T-helper 2 cell treated with Interferon-gamma antibody and Interleukin-4, amounts not matched to agents 100 ng/mL and 5 ng/mL, for 36 hours (primary cell): ENCODE measurements around the gene MICU1. TPM values are rescaled to one million over a fixed set of nuclear protein-coding genes. Genes with fewer than 3 reads are reported as not detected.
"Not testable (repeated sequence)": the region's sequence is repeated elsewhere in the genome, so short reads cannot be mapped to it uniquely, and the experiment has no call there.

Experiments used
- intact Hi-C: fragments of 100-400 bp; cut with micrococcal nuclease; formaldehyde crosslinking; loops from one replicate; pipeline ENCODE4 v1.15.1; 2023
- total RNA-seq: library from RNA; stranded (reverse); gene quantifications from 2 replicates; pipeline ENCODE4 v1.2.3, GENCODE V29; 2022

Gene MICU1
- total RNA-seq, 1 donor from 2014 or later, result 30.5 TPM

DNA sequence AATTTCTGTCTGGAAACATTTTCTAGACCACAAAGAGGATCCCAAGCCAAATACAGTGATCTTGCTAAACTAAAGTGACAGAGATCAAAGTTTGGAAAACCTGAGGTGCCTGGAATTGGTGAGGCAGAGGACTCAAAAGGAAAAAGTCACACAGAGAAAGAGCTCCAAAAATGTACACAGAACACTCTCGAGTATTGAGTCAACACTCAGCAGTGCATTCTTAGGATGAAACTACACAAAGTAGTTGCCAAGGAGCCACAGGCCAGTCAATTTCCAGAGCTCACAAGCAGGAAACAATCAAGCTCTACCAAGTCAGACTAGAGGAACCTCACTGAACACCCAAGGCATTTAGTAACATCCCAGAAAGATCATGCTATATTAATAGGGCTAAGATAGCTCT lies 61.3 kb downstream of the MICU1 start:
- intact Hi-C loops, result no loop called here

DNA sequence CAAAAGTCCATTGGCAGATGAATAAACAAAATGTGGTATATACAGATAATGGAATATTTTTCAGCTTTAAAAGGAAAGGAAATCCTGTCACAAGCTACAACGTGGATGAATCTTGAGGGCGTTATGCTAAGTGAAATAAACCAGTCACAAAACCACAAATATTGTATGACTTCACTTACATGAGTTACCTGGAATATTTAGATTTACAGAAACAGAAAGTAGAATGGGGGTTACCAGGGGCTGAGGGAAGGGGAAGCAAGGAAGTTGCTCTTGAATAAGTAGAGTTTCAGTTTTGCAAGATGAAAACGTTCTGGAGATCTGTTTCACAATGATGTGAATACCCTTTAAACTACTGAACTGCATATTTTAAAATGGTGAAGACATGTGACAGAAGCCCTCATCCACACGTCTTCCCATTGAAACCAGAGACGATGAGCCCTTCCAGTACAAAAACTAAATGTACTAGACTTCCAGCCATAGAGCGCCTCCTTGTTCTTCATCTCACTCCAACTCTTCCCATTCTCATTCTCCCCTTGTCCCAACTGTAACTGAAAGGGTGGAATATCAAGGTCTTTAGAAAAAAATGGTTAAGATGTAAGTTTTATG lies 62.4 kb downstream of the MICU1 start:
- intact Hi-C loops, result loop anchor here (2.0 kb wide), 1 partner anchor 63 kb away; the partner anchor contains the start of gene MICU1

DNA sequence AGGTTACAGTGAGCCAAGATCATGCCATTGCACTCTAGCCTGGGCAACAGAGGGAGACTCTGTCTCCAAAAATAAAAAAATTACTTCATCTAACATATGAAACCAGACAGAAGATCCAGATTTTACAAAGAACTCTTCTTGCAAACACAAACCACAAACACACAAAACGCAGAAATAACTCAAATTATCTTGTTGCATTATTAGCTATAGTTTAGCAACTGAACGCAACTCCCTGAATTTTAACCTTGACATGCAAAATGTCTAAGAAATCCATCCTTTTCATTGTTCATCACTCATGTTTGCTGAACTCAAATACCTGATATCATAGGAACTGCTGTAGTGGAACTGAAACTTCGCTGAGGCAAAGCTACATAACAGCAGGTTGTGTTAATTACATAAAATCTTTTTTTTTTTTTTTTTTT lies 64.1 kb downstream of the MICU1 start:
- intact Hi-C loops, result loop anchor here (1.0 to 2.0 kb wide), 2 partner anchors 65 to 206 kb away; partner anchors contain the start of gene MICU1

- intact Hi-C loops, result no loop called here
Observed at GRCh38 chr10:72557362-72557761, 68.5 kb downstream of the MICU1 start.

DNA sequence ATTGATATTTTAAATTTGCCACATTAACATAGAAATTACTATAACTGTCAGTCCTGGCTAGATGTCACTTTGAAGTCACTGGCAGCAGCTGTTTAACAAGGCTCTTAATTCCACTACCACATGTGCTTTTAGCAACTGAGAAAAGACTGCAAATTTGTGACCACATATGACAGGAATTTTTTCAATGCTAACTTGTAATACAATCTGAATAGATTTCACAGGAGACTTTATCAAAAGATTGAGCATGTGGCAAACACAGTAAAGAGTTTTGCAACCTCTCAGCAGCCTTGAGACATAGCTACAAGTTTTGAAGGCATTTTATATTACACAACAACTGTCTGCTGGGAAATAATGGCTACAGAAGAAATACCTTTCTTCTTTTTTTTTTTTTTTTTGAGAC lies 73.0 kb downstream of the MICU1 start:
- intact Hi-C loops, result no loop called here

- intact Hi-C loops, result no loop called here
Observed at GRCh38 chr10:72550239-72550638, 75.6 kb downstream of the MICU1 start.

DNA sequence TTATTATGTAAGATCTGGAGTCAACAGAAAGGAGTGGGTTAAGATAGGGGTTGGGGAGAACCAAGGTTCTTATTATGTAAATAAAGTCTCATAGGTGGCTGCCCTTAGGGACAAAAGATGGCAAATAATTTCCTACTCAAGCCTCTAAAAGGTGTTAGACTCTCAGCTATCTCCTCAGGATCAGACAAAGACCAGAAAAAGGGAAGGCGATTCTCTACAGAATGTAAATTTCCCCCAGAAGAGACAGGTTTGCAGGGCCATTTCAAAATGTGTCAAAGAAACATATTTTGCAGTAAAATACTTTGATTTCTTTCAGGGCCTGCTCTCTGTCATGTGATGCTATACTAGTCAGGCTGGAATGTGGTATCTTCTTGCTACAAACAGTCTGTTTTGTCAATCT lies 80.3 kb downstream of the MICU1 start:
- intact Hi-C loops, result no loop called here

GRCh38 chr10:72543855-72544254 lies 82.0 kb downstream of the MICU1 start:
- intact Hi-C loops, result not testable (repeated sequence)

DNA sequence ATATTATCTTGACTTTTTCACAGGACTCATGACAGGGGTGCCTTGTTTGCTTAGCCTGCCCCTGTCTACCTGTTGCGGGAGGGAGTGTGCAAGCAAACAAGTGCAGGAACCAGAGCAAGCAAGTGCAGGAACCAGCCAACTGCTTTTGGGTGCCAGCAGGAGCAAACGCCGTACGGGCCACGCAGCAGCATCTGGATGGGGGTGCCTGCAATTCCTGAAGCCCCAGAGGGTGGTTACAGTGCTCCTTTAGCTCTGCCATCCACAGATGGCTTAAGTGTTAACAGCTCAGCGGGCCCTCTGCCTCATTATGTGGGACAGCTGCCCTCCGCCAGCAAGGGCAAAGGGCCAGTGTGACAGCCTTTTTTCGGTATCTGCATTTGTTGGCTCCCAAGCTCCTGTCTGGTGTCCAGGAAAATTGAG lies 83.5 kb downstream of the MICU1 start:
- intact Hi-C loops, result no loop called here

- intact Hi-C loops, result no loop called here
Observed at GRCh38 chr10:72541337-72541736, 84.5 kb downstream of the MICU1 start.

DNA sequence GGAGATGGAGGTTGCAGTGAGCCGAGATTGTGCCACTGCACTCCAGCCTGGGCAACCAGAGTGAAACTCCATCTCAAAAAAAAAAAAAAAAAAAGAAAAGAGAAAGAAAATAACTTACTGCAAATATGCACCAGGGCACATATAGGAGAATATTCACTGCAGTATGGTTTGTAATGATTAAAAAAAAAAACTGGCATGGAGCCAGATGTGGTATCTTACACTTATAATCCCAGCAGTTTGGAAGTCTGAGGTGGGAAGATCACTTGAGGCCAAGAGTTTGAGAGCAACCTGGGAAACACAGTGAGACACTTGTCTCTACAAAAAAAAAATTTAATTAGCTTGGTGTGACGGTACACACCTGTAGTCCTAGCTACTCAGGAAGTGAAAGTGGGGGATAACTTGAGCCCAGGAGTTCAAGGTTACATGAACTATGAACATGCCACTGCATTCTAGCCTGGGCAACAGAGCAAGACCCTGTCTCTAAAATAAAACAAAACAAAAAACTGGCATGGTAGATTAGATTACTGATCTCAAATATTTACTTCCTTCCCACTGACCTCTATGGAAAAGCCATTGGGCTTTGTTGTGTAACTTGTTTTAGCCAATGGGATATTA lies 85.6 kb downstream of the MICU1 start:
- intact Hi-C loops, result no loop called here

- intact Hi-C loops, result no loop called here
Observed at GRCh38 chr10:72539137-72539536, 86.7 kb downstream of the MICU1 start.

DNA sequence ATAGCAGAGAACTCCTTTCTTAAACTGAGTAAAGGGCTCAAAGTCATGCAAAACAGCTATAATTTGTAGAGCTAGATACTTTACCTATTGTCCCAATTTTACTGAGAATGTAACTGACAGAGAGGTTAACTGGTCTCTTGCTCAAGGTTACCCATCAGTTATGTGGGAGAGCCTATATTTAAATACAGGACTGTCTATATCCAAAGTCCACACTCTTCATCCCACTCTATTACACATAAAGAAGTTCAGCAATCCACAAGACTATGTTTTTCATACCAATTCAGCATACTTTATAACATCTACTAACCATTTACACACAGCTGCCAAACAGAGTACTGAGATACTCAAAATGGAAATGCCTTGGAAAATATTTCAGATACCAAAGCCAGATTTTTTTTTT lies 100.2 kb downstream of the MICU1 start:
- intact Hi-C loops, result no loop called here

GRCh38 chr10:72525277-72525676 lies 100.6 kb downstream of the MICU1 start:
- intact Hi-C loops, result no loop called here

DNA sequence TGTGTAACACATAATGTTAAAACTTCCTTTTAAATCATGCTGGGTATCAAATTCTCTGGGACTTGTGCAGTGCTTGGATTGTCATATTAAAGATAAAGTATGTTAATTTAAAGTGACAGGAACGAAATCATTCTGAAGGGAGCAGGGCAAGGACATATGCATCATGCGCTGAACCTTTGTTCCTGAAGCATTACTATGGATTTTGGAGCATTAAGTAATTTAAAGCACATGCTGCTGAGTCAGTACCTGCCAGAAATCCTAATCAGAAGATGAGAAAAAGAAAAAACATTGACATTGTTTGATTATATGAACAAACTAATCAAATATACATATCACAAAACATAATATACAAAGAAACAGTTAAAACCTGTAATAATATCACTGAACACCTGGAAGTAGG lies 101.4 kb downstream of the MICU1 start:
- intact Hi-C loops, result no loop called here

DNA sequence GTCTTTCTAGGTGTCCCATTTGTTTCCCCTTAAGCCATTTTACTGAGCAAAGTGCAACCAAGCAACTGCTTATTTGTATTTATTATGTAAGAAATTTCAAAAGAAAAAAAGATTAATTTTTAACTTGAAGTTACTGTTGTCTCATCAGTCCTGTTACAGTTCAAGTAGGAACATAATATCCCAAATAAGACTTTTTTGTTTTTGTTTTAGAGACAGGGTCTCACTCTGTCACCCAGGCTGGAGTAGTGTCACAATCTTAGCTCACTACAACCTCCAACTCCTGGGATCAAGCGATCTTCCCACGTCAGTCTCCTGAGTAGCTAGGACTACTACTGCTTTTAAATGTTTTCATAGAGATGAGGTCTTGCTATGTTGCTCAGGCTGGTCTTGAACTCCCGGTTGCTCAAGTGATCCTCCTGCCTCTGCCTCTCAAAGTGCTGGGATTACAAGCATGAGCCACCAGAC lies 101.9 kb downstream of the MICU1 start:
- intact Hi-C loops, result no loop called here

DNA sequence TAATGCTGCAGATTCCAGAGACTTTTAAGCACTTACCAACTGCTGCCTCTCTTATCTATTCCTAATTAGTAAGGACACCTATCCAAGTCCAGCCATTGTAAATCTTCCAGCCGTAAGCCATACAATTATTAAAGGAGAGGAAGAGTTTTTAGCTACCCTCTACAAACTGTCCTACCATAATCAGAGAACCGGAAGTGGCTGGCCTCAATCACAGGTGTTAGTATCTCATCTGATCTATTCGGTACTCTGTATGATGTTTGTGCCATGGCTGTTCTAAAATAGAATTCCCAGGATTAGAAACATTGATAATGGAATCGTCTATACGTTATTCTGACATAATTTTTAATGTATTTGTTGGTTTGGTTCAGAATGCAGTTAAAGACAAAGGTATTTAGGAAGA lies 102.8 kb downstream of the MICU1 start:
- intact Hi-C loops, result no loop called here

DNA sequence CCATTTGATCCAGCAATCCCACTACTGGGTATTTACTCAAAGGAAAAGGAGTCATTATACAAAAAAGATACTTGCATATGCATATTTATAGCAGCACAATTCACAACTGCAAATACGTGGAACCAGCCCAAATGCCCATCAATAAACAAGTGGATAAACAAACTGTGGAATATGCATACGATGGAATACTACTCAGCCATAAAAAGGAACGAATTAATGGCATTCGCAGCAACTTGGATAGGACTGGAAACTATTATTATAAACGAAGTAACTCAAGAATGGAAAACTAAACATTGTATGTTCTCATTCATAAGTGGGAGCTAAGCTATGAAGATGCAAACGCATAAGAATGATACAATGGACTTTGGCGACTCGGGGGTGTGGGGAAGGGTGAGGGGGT lies 108.6 kb downstream of the MICU1 start:
- intact Hi-C loops, result no loop called here

DNA sequence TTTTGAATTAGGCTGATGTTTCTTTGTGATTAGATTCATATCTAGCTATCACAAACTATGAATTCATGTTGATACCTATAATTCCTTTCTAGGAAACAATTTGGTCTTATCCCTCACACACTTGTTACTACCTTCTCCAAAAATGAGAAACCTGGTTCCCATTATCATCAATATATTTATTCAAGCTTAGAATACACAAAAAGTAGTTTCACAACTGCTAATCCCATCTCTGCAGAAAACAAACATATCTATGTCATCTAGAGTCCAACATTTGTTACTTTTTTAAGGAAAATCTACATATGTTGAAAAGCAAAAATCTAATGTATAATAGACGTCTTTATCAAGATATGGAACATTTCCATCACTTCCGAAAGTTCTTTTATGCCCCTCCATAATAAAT lies 110.4 kb downstream of the MICU1 start:
- intact Hi-C loops, result no loop called here

- intact Hi-C loops, result no loop called here
Observed at GRCh38 chr10:72513910-72514309, 112.0 kb downstream of the MICU1 start.

DNA sequence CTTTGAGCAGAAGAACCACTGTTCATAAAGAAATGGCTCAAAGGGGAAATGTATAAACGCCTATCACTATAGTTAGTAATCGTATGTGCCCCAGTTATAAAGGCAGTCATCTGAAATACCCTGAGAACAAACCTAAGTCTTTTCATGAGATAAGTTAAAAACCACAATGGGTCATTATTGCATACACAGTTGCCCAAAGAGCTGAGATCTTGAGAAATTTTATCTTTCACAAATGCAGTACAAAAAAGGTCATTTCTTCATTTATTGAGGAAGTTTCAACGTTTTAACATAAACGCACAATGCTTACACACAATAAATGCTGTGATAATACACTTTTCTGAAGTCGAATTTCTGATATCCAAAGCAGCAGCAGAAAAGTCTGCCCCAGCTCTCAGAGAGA lies 114.4 kb downstream of the MICU1 start:
- intact Hi-C loops, result no loop called here

DNA sequence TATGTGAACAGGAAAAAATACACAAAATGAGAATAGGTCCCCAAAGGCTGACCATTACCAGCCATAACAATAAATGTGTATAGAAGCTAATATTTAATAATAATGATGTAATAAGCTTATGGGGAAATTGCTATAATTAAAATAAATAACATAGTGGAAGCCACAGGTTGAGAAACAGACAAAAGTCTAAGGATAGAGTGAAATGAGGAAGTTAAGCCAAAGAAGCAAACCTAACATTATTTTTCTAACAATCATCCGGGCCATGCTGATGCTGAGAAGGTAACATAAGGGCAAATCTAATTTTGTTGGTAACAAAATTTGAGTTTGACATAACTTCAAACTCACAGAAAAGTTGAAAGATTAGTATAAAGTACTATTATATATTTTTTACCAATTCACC lies 115.9 kb downstream of the MICU1 start:
- intact Hi-C loops, result no loop called here

GRCh38 chr10:72509206-72509799 lies 116.6 kb downstream of the MICU1 start:
- intact Hi-C loops, result no loop called here
